NCI-H510A treated with DMSO at 0.1 percent for 48 hours (cell line): ENCODE measurements around the gene TBC1D14.

Source experiments
- DNase-seq: peaks from one replicate; lab custom pipeline; 2025; lab: John Stamatoyannopoulos, UW

The TBC1D14 gene

GRCh38 chr4:7001271-7001670 lies 91.6 kb downstream of the TBC1D14 start:
- DNase-seq, result no peak

GRCh38 chr4:7002336-7002735 lies 92.7 kb downstream of the TBC1D14 start:
- DNase-seq, result no peak

- no peak for DNase-seq
Observed at GRCh38 chr4:7003176-7003878, 93.7 kb downstream of the TBC1D14 start.

- no peak for DNase-seq
Observed at GRCh38 chr4:7003879-7004240, 94.2 kb downstream of the TBC1D14 start.

- DNase-seq, result no peak
Observed at GRCh38 chr4:7004331-7004730, 94.7 kb downstream of the TBC1D14 start.

GRCh38 chr4:7005571-7005970 lies 95.9 kb downstream of the TBC1D14 start:
- no peak for DNase-seq

- DNase-seq, result no peak
Observed at GRCh38 chr4:7006411-7006810, 96.8 kb downstream of the TBC1D14 start.

- DNase-seq, result no peak
Observed at GRCh38 chr4:7007142-7007907, 97.7 kb downstream of the TBC1D14 start.

- DNase-seq, result no peak
Observed at GRCh38 chr4:7007944-7008343, 98.3 kb downstream of the TBC1D14 start.

- DNase-seq, result no peak
Observed at GRCh38 chr4:7009564-7009963, 99.9 kb downstream of the TBC1D14 start.

- no peak for DNase-seq
Observed at GRCh38 chr4:7013175-7013574, 103.5 kb downstream of the TBC1D14 start.

GRCh38 chr4:7014815-7015214 lies 105.2 kb downstream of the TBC1D14 start:
- no peak for DNase-seq

- no peak for DNase-seq
Observed at GRCh38 chr4:7015383-7016035, 105.9 kb downstream of the TBC1D14 start.

GRCh38 chr4:7016086-7016485 lies 106.5 kb downstream of the TBC1D14 start:
- no peak for DNase-seq

- no peak for DNase-seq
Observed at GRCh38 chr4:7016512-7016911, 106.9 kb downstream of the TBC1D14 start.

- DNase-seq, result no peak
Observed at GRCh38 chr4:7017446-7018048, 107.9 kb downstream of the TBC1D14 start.

GRCh38 chr4:7018281-7018680 lies 108.7 kb downstream of the TBC1D14 start:
- no peak for DNase-seq

- DNase-seq, result no peak
Observed at GRCh38 chr4:7019367-7019766, 109.7 kb downstream of the TBC1D14 start.

- DNase-seq, result no peak
Observed at GRCh38 chr4:7020290-7020689, 110.7 kb downstream of the TBC1D14 start.

- no peak for DNase-seq
Observed at GRCh38 chr4:7020856-7021255, 111.2 kb downstream of the TBC1D14 start.

- no peak for DNase-seq
Observed at GRCh38 chr4:7021355-7021754, 111.7 kb downstream of the TBC1D14 start.

- no peak for DNase-seq
Observed at GRCh38 chr4:7021930-7022664, 112.5 kb downstream of the TBC1D14 start.
